ENCODE results near the gene DPM3.
A peak's percentile ranks its signal among the peaks of the same experiment; 100 is the strongest.
"Not testable (repeated sequence)": the region's sequence is repeated elsewhere in the genome, so short reads cannot be mapped to it uniquely, and the experiment has no call there.

DPM3 gene

DNA sequence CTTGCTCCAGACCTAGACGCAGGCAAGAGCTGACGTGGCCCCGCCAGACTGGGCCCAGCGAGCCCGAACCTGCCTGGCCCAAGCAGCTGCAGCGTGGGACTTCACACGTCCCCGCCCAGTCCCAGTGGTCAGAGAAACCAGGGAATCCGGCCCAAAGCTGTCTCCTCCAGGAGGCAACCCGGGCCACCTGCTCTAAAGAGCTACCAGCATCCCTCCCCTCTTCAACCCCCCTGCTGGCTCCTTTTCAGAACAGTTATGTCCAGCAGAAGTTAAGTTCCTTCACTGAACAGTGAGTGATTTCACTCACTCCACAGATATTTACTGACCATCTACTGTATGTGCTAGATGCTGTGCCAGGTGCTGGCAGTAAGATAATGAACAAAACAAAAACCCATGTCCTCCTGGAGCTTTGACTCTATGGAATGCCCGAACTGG, 14.8 kb downstream of the DPM3 start:
- no peak for DNase-seq

GRCh38 chr1:155124503-155125463, 15.5 kb downstream of the DPM3 start:
- no peak for DNase-seq

GRCh38 chr1:155123801-155124200, 16.5 kb downstream of the DPM3 start:
- no peak for DNase-seq

DNA sequence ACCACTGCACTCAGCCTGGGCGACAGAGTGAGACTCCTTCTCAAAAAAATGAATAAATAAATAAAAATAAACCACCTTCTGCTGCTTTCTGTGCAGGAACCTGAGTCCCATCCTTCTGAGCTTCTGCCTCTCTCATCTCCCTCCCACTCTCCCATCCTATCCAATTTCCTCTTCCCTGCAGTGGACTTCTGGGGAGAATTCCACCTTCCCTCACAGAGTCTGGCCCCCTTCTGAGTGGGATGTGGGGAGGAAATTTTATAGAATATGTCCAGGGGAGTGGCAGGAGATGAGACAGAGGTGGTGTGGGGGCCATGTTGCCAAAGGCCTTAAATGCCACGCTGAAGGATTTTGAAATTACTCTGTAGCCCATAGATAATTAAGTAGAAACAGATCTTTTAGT, 18.0 kb downstream of the DPM3 start:
- DNase-seq = no peak

DNA sequence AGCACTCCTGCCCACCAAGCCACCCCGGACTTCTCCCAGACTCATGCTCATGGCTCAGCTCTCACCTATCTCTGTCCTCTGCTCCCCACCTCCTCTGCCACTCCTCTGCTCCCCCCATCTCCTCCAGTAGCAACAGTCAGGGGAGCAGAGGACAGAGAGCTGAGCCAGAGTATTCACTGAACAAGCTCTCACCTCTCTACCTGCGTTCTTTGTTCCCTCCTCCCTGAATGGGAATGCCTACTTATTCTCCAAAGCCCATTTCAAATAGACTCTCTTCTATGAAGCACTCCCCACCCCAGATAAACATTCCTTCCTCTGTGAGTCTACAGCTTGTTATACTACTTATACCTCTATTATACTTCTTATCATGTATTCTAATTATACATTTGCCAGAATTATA, 19.1 kb downstream of the DPM3 start:
- no peak for DNase-seq

GRCh38 chr1:155120253-155120652, 20.1 kb downstream of the DPM3 start:
- no peak for DNase-seq

- not testable (repeated sequence) for DNase-seq
Measured at GRCh38 chr1:155118090-155118489, 22.2 kb downstream of the DPM3 start.

DNA sequence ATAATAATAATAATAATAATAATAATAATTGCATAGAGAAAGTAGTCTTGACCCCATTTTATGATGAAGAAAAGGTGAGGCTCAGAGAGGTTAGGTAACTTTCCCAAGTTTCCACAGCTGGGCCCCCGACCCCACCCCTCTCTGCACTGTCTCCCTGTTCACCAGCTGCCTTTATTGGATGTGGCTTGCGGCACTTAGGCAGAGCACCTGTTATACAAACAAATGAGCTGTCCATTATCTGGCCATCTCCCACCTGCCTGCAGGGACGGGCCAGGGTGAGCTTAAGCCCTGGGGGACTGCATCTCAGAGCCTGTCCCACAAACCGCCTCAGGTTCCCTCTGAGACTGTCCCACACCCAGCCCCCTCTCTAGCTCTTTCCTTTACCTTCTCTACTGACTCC, 22.7 kb downstream of the DPM3 start:
- no peak for DNase-seq

- no peak for DNase-seq
Measured at GRCh38 chr1:155116113-155116764, 24.1 kb downstream of the DPM3 start.

DNA sequence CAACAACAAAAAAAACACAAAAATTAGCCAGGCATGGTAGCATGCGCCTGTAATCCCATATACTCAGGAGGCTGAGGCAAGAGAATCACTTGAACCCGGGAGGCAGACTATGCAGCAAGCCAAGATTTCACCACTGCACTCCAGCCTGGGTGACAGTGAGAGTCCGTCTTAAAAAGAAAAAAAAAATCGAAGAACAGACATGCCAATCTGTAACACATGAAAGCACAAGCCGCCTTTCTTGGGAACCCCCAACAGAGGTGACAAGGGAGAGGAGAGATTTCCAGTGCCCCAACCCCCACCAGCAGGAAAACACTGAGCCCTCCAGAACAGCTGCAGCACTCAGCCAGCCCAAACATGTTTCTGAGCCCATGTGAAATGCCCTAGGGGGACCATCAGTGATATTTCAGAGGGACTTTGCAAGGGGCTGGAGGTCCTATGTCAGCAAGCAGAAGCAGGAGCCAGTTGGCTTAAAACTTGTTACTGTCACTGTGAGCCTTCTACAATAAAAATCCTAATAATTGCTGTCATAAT, 26.8 kb downstream of the DPM3 start:
- no peak for DNase-seq

- DNase-seq = no peak
Measured at GRCh38 chr1:155110826-155111225, 29.5 kb downstream of the DPM3 start.

GRCh38 chr1:155110381-155110780, 29.9 kb downstream of the DPM3 start:
- DNase-seq = no peak

DNA sequence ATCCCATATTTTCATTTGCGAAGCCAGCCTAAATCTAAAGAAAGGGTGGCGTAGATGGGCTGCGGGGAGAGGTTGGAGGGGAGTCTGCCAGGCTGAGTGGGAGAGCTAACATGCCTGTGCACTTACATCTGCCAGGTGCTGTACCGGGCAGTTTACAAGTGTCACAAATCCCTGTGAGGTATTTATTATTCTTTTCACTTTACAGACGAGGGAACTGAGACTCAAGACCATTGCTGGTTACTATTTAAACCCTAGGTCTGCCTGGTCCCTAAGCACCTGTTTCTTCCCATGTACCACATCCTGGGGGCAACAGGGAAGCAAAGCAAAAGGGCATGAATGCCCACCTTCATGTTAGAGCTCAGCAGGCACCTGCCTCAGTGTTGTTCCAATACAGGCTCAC, 32.0 kb downstream of the DPM3 start:
- DNase-seq = no peak

DNA sequence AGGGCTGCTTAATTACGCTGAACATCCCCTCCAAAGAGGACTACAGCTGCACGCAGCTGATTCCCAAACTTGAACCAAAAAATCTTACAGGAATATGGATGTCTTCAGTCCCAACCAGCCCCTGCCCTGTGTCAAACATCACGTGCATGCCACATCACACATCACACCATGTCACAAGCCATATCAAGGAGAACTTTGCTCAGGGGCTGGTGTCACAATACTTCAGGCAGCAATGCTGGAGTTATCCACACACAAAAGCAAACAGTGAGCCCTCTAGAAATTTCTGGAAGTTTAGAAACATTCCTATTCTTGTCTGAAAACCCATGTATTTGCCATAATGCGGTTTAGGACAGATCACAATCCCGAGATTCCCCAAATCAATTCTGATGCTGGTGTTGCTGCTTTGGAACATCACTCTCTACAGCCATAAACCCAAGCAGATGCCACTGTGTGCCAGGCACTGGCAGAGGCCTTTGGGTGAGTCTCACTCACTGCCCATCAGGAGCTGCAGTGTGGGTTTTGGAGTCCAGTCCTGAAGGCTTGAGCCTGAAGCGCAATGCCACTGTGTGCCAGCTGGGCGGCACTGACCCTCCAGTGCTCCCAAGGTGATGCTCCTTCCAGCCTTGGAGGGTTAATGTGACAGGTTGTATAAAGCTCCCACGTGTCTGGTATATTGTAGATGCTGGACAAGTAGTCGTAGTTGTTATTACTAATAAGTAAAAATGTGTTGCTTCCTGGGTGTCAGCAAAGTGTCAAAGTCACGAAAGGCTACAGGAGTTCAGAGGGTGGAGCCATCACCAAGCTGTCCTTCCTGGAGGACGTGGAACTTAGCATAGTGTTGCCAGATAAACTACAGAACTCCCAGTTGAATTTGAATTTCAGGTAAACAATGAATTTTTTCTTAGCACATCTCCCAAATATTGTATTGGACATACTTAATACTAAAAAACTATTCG, 32.7 kb downstream of the DPM3 start:
- DNase-seq = no peak

DNA sequence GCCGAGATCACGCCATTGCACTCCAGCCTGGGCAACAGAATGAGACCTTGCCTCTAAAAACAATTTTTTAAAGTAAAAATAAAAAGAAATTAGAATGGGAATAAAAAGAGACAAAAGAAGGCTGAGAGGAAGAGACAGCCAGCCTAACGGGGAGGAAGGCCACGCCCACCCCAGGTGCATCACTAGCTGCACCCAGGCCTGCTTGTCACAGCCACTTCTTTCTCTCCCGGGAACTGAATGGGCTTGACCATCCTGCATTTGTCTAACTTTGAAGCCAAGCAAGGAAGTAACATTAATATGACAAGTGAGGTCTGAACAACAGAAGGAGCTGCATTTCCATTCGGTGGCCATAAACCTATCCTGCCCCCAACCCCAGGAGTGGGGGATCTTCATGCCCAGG, 33.5 kb downstream of the DPM3 start:
- DNase-seq = no peak

DNA sequence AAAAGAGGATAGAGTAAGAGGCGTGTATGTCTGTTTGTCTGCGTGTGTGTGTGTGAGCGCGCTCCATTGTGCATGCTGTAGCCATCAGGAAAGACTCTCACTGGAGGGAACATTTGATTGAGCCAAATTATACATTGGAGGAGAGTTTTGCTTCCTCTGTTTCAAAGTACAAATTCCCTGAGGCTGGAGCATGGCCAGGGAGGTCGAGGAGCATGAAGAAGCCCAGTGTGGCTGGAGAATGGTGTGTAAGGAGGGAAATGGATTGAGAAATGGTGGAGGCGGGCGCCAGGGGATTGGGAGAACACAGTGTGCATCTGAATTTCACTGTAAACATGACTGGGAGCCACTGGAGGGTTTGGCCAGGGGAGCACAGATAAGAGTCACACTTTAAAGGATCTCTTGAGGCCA, 34.7 kb downstream of the DPM3 start:
- DNase-seq = peak in 1 of 4 experiments; percentile 36

DNA sequence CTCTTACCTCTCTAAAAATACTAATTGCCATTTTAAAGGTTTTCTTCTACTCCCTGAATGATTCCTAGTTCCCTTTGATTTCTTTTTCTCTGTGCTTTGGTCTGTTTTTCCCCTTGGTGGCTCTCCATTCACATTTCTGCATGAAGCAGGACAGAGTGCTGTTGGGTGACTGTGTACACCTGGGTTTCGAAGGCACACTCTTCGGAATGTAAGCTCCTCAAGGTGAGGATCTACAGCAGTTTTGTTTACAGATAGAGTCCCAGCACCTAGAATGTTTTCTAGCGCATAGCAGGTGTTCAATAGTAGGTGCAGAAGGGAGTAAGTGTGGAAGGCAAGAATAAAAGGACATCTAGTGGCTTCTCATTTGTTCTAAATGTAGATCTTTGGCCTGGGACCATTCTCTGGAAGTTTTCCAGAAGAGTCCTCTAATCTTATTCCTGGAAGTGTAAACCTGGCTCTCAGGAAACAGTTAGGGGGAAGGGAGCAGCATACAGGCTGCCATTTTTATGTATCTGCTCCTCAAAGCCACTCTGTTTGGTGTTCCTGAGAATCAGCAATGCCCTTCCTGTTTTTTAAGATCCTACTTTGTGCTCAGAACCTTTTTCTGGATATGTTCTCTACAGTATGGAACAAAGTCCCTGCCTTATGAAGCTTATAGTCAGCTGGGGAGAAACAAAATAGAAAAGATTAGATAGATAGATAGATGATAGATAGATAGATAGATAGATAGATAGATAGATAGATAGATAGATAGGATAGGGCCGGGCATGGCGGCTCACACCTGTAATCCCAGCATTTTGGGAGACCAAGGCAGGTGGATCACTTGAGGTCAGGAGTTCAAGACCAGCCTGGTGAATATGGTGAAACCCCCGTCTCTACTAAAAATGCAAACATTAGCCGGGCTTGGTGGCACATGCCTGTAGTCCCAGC, 35.5 kb downstream of the DPM3 start:
- no peak for DNase-seq

DNA sequence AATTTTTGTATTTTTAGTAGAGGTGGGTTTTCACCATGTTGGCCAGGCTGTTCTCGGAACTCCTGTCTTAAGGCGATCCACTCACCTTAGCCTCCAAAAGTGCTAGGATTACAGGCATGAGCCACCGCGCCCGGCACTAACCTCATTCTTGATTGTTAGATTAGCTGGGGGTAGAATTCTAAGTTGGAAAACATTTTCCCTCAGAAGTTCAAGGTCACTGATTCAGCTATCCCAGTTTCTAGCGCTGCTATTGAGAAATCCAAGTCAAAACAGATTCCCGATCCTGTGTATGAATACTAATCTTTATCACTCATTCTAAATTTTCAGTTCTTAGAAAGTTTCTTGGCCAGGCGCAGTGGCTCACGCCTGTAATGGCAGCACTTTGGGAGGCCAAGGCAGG, 37.0 kb downstream of the DPM3 start:
- no peak for DNase-seq

- DNase-seq = no peak
Measured at GRCh38 chr1:155099331-155099730, 41.0 kb downstream of the DPM3 start.

GRCh38 chr1:155094622-155094948, 45.7 kb downstream of the DPM3 start:
- DNase-seq = no peak

GRCh38 chr1:155093911-155094621, 46.3 kb downstream of the DPM3 start:
- DNase-seq = peak in 3 of 4 experiments; percentile 50 to 54 (median 52)
